IMR-90 (cell line): Measurements from ENCODE around the gene CDK18.

Source experiments
- BHLHE40 ChIP-seq: fragments of 150-350 bp; IDR thresholded peaks from 2 replicates; pipeline ENCODE4 v1.6.1; 2016; ENCODE audit warnings: mild to moderate bottlenecking, low read depth, low read length
- CHD1 ChIP-seq: IDR thresholded peaks from 2 replicates; pipeline ENCODE4 v1.6.1; 2012; ENCODE audit warnings: low read depth, low read length, improper control_type of control experiment
- MXI1 ChIP-seq: IDR thresholded peaks from 2 replicates; pipeline ENCODE4 v1.6.1; 2012; ENCODE audit warnings: low read depth, mild to moderate bottlenecking, low read length, moderate library complexity, borderline replicate concordance
- TF ChIP-seq, protein P1 (sequence below): fragments of 150-350 bp; IDR thresholded peaks from 2 replicates; pipeline ENCODE4 v1.6.1; 2017; ENCODE audit warnings: mild to moderate bottlenecking, antibody characterized with exemption, low read length, low read depth
- TF ChIP-seq, protein P2 (sequence below): fragments of 150-350 bp; IDR thresholded peaks from 2 replicates; pipeline ENCODE4 v1.6.1; 2016; ENCODE audit warnings: low read depth, mild to moderate bottlenecking, low read length, moderate library complexity, borderline replicate concordance
- TF ChIP-seq, protein P3 (sequence below): conservative IDR thresholded peaks from 2 replicates; pipeline ENCODE4 v1.5.1; 2012; ENCODE audit warnings: mild to moderate bottlenecking, low read depth, low read length, improper control_type of control experiment

DNA sequence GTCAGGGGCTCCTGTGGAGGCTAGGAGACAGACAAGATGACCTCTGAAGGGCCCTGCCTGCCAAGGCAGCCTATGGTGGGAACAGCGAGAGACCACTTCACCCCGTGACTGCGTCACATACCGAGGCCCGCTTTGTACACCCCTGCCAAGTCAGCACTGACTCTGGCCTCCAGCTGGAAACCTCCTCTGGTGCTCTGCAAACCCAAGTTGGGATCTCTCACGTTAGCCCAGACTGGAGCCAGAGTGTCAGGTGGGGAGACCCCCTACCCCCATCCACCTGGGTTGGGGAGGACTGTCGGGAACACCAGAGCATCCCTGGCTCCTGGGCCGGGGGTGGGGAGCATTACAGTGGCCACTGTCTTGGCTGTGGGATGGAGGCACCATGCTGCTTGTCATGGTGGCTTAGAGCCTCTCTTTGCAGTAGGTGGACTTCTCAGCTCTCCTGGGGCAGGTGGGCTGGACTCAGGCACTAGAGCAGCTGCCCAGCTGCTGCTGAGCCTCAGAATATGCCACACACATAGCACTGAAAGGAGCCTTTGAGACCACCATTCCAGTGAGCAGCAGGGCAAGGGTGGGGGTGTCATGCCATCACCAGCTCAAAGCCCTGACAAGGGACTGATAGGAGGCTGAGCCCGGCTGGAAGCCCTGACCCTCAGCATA is 77.0 kb downstream of the CDK18 start:
- TF ChIP-seq MXI1 = no peak
- TF ChIP-seq, protein P1, sequence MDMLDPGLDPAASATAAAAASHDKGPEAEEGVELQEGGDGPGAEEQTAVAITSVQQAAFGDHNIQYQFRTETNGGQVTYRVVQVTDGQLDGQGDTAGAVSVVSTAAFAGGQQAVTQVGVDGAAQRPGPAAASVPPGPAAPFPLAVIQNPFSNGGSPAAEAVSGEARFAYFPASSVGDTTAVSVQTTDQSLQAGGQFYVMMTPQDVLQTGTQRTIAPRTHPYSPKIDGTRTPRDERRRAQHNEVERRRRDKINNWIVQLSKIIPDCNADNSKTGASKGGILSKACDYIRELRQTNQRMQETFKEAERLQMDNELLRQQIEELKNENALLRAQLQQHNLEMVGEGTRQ = no peak
- TF ChIP-seq, protein P2, sequence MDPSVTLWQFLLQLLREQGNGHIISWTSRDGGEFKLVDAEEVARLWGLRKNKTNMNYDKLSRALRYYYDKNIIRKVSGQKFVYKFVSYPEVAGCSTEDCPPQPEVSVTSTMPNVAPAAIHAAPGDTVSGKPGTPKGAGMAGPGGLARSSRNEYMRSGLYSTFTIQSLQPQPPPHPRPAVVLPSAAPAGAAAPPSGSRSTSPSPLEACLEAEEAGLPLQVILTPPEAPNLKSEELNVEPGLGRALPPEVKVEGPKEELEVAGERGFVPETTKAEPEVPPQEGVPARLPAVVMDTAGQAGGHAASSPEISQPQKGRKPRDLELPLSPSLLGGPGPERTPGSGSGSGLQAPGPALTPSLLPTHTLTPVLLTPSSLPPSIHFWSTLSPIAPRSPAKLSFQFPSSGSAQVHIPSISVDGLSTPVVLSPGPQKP = no peak
- TF ChIP-seq, protein P3, sequence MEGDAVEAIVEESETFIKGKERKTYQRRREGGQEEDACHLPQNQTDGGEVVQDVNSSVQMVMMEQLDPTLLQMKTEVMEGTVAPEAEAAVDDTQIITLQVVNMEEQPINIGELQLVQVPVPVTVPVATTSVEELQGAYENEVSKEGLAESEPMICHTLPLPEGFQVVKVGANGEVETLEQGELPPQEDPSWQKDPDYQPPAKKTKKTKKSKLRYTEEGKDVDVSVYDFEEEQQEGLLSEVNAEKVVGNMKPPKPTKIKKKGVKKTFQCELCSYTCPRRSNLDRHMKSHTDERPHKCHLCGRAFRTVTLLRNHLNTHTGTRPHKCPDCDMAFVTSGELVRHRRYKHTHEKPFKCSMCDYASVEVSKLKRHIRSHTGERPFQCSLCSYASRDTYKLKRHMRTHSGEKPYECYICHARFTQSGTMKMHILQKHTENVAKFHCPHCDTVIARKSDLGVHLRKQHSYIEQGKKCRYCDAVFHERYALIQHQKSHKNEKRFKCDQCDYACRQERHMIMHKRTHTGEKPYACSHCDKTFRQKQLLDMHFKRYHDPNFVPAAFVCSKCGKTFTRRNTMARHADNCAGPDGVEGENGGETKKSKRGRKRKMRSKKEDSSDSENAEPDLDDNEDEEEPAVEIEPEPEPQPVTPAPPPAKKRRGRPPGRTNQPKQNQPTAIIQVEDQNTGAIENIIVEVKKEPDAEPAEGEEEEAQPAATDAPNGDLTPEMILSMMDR = no peak
- no peak for TF ChIP-seq CHD1
- TF ChIP-seq BHLHE40 = no peak
